ENCODE measurements around the gene BRAF. TPM values are rescaled to one million over a fixed set of nuclear protein-coding genes. Genes with fewer than 3 reads are reported as not detected.

The BRAF gene
- total and polyA plus RNA-seq, 7 experiments from 2014 or later = 11.2 to 58.7 (median 48.3) TPM

- peaks cover 7 to 33% (median 24%) of the 10 kb centered on the region in 5 donors for H3K36me3 Mint-ChIP-seq
Measured at GRCh38 chr7:140864732-140865131, 60.0 kb downstream of the BRAF start.

DNA sequence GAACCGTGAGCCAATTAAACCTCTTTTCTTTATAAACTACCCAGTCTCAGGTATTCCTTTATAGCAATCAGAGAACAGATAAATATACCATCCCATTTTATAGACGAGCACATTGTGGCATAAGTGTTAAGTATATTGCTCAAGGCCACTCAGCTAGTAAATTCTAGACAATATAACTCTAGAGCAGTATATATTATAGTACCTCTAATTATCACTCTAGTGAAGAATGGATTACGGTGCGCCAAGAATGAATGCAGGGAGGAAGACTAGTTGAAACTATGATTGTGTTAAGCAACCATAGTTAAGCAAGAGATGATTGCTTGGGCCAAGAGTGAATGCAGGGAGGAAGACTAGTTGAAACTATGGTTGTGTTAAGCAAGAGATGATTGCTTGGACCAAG is 60.9 kb downstream of the BRAF start:
- Mint-ChIP-seq H3K4me3 (no peak overlapping the region), H3K36me3 (peaks cover 6 to 32% (median 22%) of the 10 kb centered on the region in 5 donors), H3K27ac (peak overlapping the region in 2 of 9 donors; percentile 10 to 13), H3K9me3 (peaks cover 0 to 12% (median 4%) of the 10 kb centered on the region in 11 donors), H3K27me3 (no peaks in the 10 kb centered on the region), H3K4me1 (peaks cover 4 to 81% (median 63%) of the 10 kb centered on the region in 7 donors)
- ChIA-PET POLR2A (no interaction called here), CTCF (interaction anchor here (0.6 kb wide), 1 partner anchor 49 kb away, joined by 4 read pairs; no protein-coding TSS in a partner anchor)
- intact Hi-C loops (cut with micrococcal nuclease) = loop anchor here in 1 of 2 donors (5.0 kb wide), 1 partner anchor 58 kb away; the partner anchor contains the start of gene BRAF
- Histone ChIP-seq H3K27ac (ENCODE audit: low read depth, low read length) (no peak overlapping the region), H3K36me3 (ENCODE audit: control insufficient read depth in 2 of 3, insufficient read depth in 3 of 3, low read length in 3 of 3) (no peaks in the 10 kb centered on the region), H3K9me3 (ENCODE audit: control insufficient read depth in 2 of 3, low read length in 3 of 3) (no peaks in the 10 kb centered on the region), H3K27me3 (ENCODE audit: control insufficient read depth in 2 of 2, insufficient read depth in 2 of 2, low read length in 2 of 2) (no peaks in the 10 kb centered on the region), H3K4me3 (ENCODE audit: low read length) (no peak overlapping the region), H3K4me1 (ENCODE audit: control insufficient read depth in 2 of 2, insufficient read depth in 2 of 2, low read length in 2 of 2) (no peaks in the 10 kb centered on the region)
- no peak for ATAC-seq
- DNase-seq = no peak

More at GRCh38 chr7:140864732-140865131, 60.0 kb downstream of the BRAF start:
- Histone ChIP-seq H3K4me3 (ENCODE audit: low read length) (no peak overlapping the region), H3K27ac (ENCODE audit: low read depth, low read length) (no peak overlapping the region), H3K27me3 (ENCODE audit: control insufficient read depth in 2 of 2, insufficient read depth in 2 of 2, low read length in 2 of 2) (no peaks in the 10 kb centered on the region), H3K9me3 (ENCODE audit: control insufficient read depth in 2 of 3, low read length in 3 of 3) (no peaks in the 10 kb centered on the region), H3K4me1 (ENCODE audit: control insufficient read depth in 2 of 2, insufficient read depth in 2 of 2, low read length in 2 of 2) (peaks cover 0 to 5% of the 10 kb centered on the region in 2 donors), H3K36me3 (ENCODE audit: control insufficient read depth in 2 of 3, insufficient read depth in 3 of 3, low read length in 3 of 3) (no peaks in the 10 kb centered on the region)
- DNase-seq (no peak), ATAC-seq (no peak)
- Mint-ChIP-seq H3K27me3 (no peaks in the 10 kb centered on the region), H3K27ac (no peak overlapping the region), H3K4me3 (no peak overlapping the region), H3K4me1 (peaks cover 4 to 79% (median 65%) of the 10 kb centered on the region in 7 donors), H3K9me3 (peaks cover 0 to 12% (median 4%) of the 10 kb centered on the region in 11 donors)
- POLR2A ChIA-PET = no interaction called here
- intact Hi-C loops (cut with micrococcal nuclease) = loop anchor here in 1 of 2 donors (5.0 kb wide), 1 partner anchor 58 kb away; the partner anchor contains the start of gene BRAF
- CTCF ChIA-PET = no interaction called here

DNA sequence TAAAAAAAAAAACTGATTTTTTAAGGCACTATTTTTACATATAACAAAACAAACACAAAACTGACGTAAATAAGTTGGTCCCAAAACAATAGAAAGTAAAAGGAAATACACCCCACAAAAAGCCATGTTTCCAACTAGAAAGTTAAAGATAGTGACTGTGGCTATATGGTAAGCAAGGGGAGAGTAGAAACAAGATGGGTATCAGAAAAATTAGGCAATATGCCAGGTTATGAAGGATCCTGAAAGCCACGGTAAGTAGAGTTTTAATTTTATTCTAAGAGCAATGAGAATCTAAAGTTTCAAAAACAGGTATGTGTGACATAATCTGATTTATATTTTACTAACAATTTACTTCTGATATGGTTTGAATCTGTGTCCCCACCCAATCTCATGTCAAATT is 61.5 kb downstream of the BRAF start:
- no peaks in the 10 kb centered on the region for H3K27me3 Mint-ChIP-seq
- CTCF ChIA-PET = no interaction called here

DNA sequence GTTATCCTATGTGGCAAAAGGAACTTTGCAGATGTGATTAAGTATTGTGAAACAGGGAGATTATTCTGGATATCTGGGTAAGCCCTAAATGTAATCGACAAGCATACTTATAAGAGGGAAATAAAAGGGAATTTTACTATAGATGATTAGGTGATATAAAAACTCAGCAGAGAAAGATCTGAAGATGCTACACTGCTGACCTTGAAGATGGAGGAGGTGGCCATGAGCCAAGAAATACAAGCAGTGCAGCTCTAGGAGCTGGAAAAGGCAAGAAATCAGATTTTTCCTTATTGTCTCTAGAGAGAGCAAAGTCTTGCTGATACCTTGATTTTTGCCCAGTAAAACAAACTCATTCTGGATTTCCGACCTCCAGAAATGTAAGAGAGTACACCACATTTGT is 67.7 kb downstream of the BRAF start:
- Mint-ChIP-seq H3K27me3 (no peaks in the 10 kb centered on the region), H3K27ac (peak overlapping the region in 1 of 9 donors; percentile 13), H3K4me3 (no peak overlapping the region), H3K36me3 (peaks cover 0 to 11% (median 1%) of the 10 kb centered on the region in 5 donors), H3K4me1 (peaks cover 0 to 73% (median 54%) of the 10 kb centered on the region in 7 donors), H3K9me3 (no peaks in the 10 kb centered on the region)
- Histone ChIP-seq H3K4me1 (ENCODE audit: control insufficient read depth in 2 of 2, insufficient read depth in 2 of 2, low read length in 2 of 2) (no peaks in the 10 kb centered on the region), H3K27me3 (ENCODE audit: control insufficient read depth in 2 of 2, insufficient read depth in 2 of 2, low read length in 2 of 2) (no peaks in the 10 kb centered on the region), H3K27ac (ENCODE audit: low read depth, low read length) (no peak overlapping the region), H3K4me3 (ENCODE audit: low read length) (no peak overlapping the region), H3K36me3 (ENCODE audit: control insufficient read depth in 2 of 3, insufficient read depth in 3 of 3, low read length in 3 of 3) (no peaks in the 10 kb centered on the region), H3K9me3 (ENCODE audit: control insufficient read depth in 2 of 3, low read length in 3 of 3) (no peaks in the 10 kb centered on the region)
- ATAC-seq (no peak), DNase-seq (no peak)
- intact Hi-C loops (cut with micrococcal nuclease) = no loop called here
- CTCF ChIA-PET = no interaction called here
- POLR2A ChIA-PET = no interaction called here

More for the DNA sequence above, 61.5 kb downstream of the BRAF start:
- Mint-ChIP-seq H3K36me3 (peaks cover 3 to 25% (median 22%) of the 10 kb centered on the region in 5 donors), H3K9me3 (peaks cover 0 to 12% (median 4%) of the 10 kb centered on the region in 11 donors), H3K27ac (peak overlapping the region in 1 of 9 donors; percentile 10), H3K4me3 (no peak overlapping the region), H3K4me1 (peaks cover 4 to 80% (median 60%) of the 10 kb centered on the region in 7 donors)
- Histone ChIP-seq H3K4me3 (ENCODE audit: low read length) (no peak overlapping the region), H3K36me3 (ENCODE audit: control insufficient read depth in 2 of 3, insufficient read depth in 3 of 3, low read length in 3 of 3) (no peaks in the 10 kb centered on the region), H3K27me3 (ENCODE audit: control insufficient read depth in 2 of 2, insufficient read depth in 2 of 2, low read length in 2 of 2) (no peaks in the 10 kb centered on the region), H3K9me3 (ENCODE audit: control insufficient read depth in 2 of 3, low read length in 3 of 3) (no peaks in the 10 kb centered on the region), H3K27ac (ENCODE audit: low read depth, low read length) (no peak overlapping the region), H3K4me1 (ENCODE audit: control insufficient read depth in 2 of 2, insufficient read depth in 2 of 2, low read length in 2 of 2) (no peaks in the 10 kb centered on the region)
- intact Hi-C loops (cut with micrococcal nuclease) = loop anchor here in 1 of 2 donors (5.0 kb wide), 1 partner anchor 59 kb away; the partner anchor contains the start of gene BRAF
- ATAC-seq (no peak), DNase-seq (no peak)
- POLR2A ChIA-PET = no interaction called here

DNA sequence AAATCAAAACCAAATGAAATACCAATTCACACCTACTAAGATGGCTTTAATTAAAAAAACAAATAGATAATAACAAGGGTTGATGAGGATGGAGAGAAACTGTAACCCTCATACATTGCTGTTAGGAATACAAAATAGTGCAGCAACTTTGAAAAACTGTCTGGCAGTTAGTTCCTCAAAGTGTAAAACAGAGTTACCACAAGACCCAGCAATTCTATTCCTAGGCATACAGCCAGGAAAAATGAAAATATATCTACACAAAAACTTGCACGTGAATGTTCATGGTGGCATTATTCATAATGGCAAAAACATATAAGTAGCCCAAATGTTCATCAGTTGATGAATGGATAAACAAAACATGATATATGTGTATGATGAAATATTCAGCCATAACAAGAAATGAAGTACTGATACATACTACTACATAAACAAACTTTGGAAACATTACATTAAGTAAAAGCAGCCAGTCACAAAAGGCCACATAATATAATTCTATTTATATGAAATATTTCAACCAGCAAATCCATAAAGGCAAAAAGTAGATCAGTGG is 83.5 kb downstream of the BRAF start:
- Mint-ChIP-seq H3K36me3 (peaks cover 7 to 50% (median 21%) of the 10 kb centered on the region in 5 donors), H3K27ac (no peak overlapping the region), H3K4me1 (peaks cover 0 to 16% (median 5%) of the 10 kb centered on the region in 7 donors), H3K4me3 (no peak overlapping the region), H3K27me3 (no peaks in the 10 kb centered on the region), H3K9me3 (peaks cover 0 to 5% (median 0%) of the 10 kb centered on the region in 11 donors)
- no peaks in the 10 kb centered on the region for H3K36me3 ChIP-seq (ENCODE audit: control insufficient read depth in 2 of 3, insufficient read depth in 3 of 3, low read length in 3 of 3)
- DNase-seq = no peak
- intact Hi-C loops (cut with micrococcal nuclease) = no loop called here
- POLR2A ChIA-PET = no interaction called here
- H3K27ac ChIP-seq (ENCODE audit: low read depth, low read length) = no peak overlapping the region
- no peaks in the 10 kb centered on the region for H3K4me1 ChIP-seq (ENCODE audit: control insufficient read depth in 2 of 2, insufficient read depth in 2 of 2, low read length in 2 of 2)
- no peaks in the 10 kb centered on the region for H3K9me3 ChIP-seq (ENCODE audit: control insufficient read depth in 2 of 3, low read length in 3 of 3)
- no peak overlapping the region for H3K4me3 ChIP-seq (ENCODE audit: low read length)
- no peak for ATAC-seq
- CTCF ChIA-PET = no interaction called here
- no peaks in the 10 kb centered on the region for H3K27me3 ChIP-seq (ENCODE audit: control insufficient read depth in 2 of 2, insufficient read depth in 2 of 2, low read length in 2 of 2)

GRCh38 chr7:140831724-140832123 is 93.0 kb downstream of the BRAF start:
- no peak overlapping the region for H3K4me3 Mint-ChIP-seq
- peaks cover 4 to 50% (median 33%) of the 10 kb centered on the region in 5 donors for H3K36me3 Mint-ChIP-seq
- Histone ChIP-seq H3K27ac (ENCODE audit: low read depth, low read length) (no peak overlapping the region), H3K36me3 (ENCODE audit: control insufficient read depth in 2 of 3, insufficient read depth in 3 of 3, low read length in 3 of 3) (peaks cover 0 to 17% (median 11%) of the 10 kb centered on the region in 3 experiments), H3K4me1 (ENCODE audit: control insufficient read depth in 2 of 2, insufficient read depth in 2 of 2, low read length in 2 of 2) (no peaks in the 10 kb centered on the region), H3K4me3 (ENCODE audit: low read length) (no peak overlapping the region), H3K9me3 (ENCODE audit: control insufficient read depth in 2 of 3, low read length in 3 of 3) (no peaks in the 10 kb centered on the region), H3K27me3 (ENCODE audit: control insufficient read depth in 2 of 2, insufficient read depth in 2 of 2, low read length in 2 of 2) (no peaks in the 10 kb centered on the region)
- POLR2A ChIA-PET = no interaction called here
- DNase-seq = no peak
- CTCF ChIA-PET = interaction anchor here (0.6 to 1.3 kb wide), 2 partner anchors 21 to 96 kb away, joined by 3 to 7 read pairs; no protein-coding TSS in a partner anchor
- no peaks in the 10 kb centered on the region for H3K9me3 Mint-ChIP-seq
- no peak overlapping the region for H3K27ac Mint-ChIP-seq
- H3K4me1 Mint-ChIP-seq = peaks cover 0 to 6% (median 0%) of the 10 kb centered on the region in 7 donors
- H3K27me3 Mint-ChIP-seq = no peaks in the 10 kb centered on the region
- intact Hi-C loops (cut with micrococcal nuclease) = no loop called here
- ATAC-seq = no peak

GRCh38 chr7:140829720-140830119 is 95.0 kb downstream of the BRAF start:
- no peaks in the 10 kb centered on the region for H3K4me1 ChIP-seq (ENCODE audit: control insufficient read depth in 2 of 2, insufficient read depth in 2 of 2, low read length in 2 of 2)
- H3K4me3 ChIP-seq (ENCODE audit: low read length) = no peak overlapping the region
- DNase-seq = no peak
- intact Hi-C loops (cut with micrococcal nuclease) = no loop called here
- peaks cover 0 to 6% (median 0%) of the 10 kb centered on the region in 7 donors for H3K4me1 Mint-ChIP-seq
- no peak overlapping the region for H3K27ac ChIP-seq (ENCODE audit: low read depth, low read length)
- H3K36me3 ChIP-seq (ENCODE audit: control insufficient read depth in 2 of 3, insufficient read depth in 3 of 3, low read length in 3 of 3) = peaks cover 0 to 17% (median 11%) of the 10 kb centered on the region in 3 experiments
- H3K36me3 Mint-ChIP-seq = peaks cover 4 to 56% (median 33%) of the 10 kb centered on the region in 5 donors
- CTCF ChIA-PET = no interaction called here
- no peaks in the 10 kb centered on the region for H3K27me3 Mint-ChIP-seq
- no peaks in the 10 kb centered on the region for H3K9me3 Mint-ChIP-seq
- POLR2A ChIA-PET = interaction anchor here (0.6 kb wide), 1 partner anchor 73 kb away, joined by 5 read pairs; no protein-coding TSS in a partner anchor
- H3K4me3 Mint-ChIP-seq = no peak overlapping the region
- no peak overlapping the region for H3K27ac Mint-ChIP-seq
- no peaks in the 10 kb centered on the region for H3K9me3 ChIP-seq (ENCODE audit: control insufficient read depth in 2 of 3, low read length in 3 of 3)
- ATAC-seq = no peak
- H3K27me3 ChIP-seq (ENCODE audit: control insufficient read depth in 2 of 2, insufficient read depth in 2 of 2, low read length in 2 of 2) = no peaks in the 10 kb centered on the region
